ENCODE data around the gene TOP2B.

DNA sequence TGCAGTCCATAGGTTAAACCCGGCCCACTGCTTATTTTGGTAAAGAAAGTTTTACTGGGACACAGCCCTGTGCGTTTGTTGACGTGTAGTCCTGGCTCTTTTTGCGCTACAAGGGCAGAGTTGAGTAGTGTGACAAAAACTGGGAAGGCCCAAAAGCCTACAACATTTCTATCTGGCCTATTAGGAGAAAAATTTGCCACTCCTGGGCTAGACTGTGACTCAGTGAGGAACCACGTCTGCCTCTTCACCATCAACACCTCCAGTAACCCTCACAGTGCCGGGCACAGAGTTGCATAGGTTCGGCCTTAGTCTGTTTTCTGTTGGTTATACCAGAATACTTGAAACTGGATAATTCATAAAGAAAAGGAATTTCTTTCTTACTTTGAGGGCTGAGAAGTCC, 110.3 kb downstream of the TOP2B start:
- no peak for TF ChIP-seq ZNF391 (tag by site-specific recombination; IDR thresholded peaks at IDR 0.05; ENCODE audit: borderline replicate concordance, low read depth)
- TF ChIP-seq, protein P1, sequence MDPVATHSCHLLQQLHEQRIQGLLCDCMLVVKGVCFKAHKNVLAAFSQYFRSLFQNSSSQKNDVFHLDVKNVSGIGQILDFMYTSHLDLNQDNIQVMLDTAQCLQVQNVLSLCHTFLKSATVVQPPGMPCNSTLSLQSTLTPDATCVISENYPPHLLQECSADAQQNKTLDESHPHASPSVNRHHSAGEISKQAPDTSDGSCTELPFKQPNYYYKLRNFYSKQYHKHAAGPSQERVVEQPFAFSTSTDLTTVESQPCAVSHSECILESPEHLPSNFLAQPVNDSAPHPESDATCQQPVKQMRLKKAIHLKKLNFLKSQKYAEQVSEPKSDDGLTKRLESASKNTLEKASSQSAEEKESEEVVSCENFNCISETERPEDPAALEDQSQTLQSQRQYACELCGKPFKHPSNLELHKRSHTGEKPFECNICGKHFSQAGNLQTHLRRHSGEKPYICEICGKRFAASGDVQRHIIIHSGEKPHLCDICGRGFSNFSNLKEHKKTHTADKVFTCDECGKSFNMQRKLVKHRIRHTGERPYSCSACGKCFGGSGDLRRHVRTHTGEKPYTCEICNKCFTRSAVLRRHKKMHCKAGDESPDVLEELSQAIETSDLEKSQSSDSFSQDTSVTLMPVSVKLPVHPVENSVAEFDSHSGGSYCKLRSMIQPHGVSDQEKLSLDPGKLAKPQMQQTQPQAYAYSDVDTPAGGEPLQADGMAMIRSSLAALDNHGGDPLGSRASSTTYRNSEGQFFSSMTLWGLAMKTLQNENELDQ (tag by site-specific recombination; IDR thresholded peaks at IDR 0.05; ENCODE audit: low read depth): no peak
- no peak for TF ChIP-seq ZFP41 (tag by site-specific recombination; IDR thresholded peaks at IDR 0.05; ENCODE audit: borderline replicate concordance)
- TF ChIP-seq ZNF501 (tag by site-specific recombination; IDR thresholded peaks at IDR 0.05): no peak
- no peak for TF ChIP-seq ATF2 (tag by site-specific recombination; IDR thresholded peaks at IDR 0.05; ENCODE audit: low read depth)
- TF ChIP-seq, protein P2, sequence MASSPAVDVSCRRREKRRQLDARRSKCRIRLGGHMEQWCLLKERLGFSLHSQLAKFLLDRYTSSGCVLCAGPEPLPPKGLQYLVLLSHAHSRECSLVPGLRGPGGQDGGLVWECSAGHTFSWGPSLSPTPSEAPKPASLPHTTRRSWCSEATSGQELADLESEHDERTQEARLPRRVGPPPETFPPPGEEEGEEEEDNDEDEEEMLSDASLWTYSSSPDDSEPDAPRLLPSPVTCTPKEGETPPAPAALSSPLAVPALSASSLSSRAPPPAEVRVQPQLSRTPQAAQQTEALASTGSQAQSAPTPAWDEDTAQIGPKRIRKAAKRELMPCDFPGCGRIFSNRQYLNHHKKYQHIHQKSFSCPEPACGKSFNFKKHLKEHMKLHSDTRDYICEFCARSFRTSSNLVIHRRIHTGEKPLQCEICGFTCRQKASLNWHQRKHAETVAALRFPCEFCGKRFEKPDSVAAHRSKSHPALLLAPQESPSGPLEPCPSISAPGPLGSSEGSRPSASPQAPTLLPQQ (tag by site-specific recombination; IDR thresholded peaks at IDR 0.05): no peak
- no peak for TF ChIP-seq CTCF (tag by site-specific recombination; IDR thresholded peaks at IDR 0.05)
- no peak for TF ChIP-seq ZBTB8A (tag by site-specific recombination; IDR thresholded peaks at IDR 0.05)
- no peak for TF ChIP-seq ZNF510 (tag by site-specific recombination; IDR thresholded peaks at IDR 0.05; ENCODE audit: insufficient replicate concordance)
- no peak for TF ChIP-seq ZNF292 (tag by site-specific recombination; IDR thresholded peaks at IDR 0.05; ENCODE audit: borderline replicate concordance, low read depth)

All from HEK293 (cell line).